Measurements from ENCODE around the gene GJB2.

GRCh38 chr13:20190481-20191310 lies 2.0 kb downstream of the GJB2 start:
- TF ChIP-seq EZH2 (IDR thresholded peaks at IDR 0.05), result no peak
- TF ChIP-seq POLR2AphosphoS5 (IDR thresholded peaks at IDR 0.05; ENCODE audit: borderline replicate concordance, low read depth, low read length), result no peak
- no peak for TF ChIP-seq FOXP2 (optimal IDR thresholded peaks at IDR 0.05; ENCODE audit: control extremely low read depth, extremely low read length, insufficient read depth)

All from SK-N-MC (cell line).